Ishikawa (cell line): ENCODE data around the gene P2RX1.

Experiments used
- CEBPB ChIP-seq: IDR thresholded peaks from 2 replicates; pipeline ENCODE4 v1.6.1; 2012
- CREB1 ChIP-seq: IDR thresholded peaks from 2 replicates; pipeline ENCODE4 v1.6.1; 2012; ENCODE audit warnings: low read depth
- EGR1 ChIP-seq: IDR thresholded peaks from 2 replicates; pipeline ENCODE4 v1.6.1; 2012
- EP300 ChIP-seq: IDR thresholded peaks from 2 replicates; pipeline ENCODE4 v1.6.1; 2012; ENCODE audit warnings: borderline replicate concordance
- FOXM1 ChIP-seq: IDR thresholded peaks from 2 replicates; pipeline ENCODE4 v1.6.1; 2012; ENCODE audit warnings: low read depth, borderline replicate concordance
- MAX ChIP-seq: IDR thresholded peaks from 2 replicates; pipeline ENCODE4 v1.6.1; 2012
- NFIC ChIP-seq: IDR thresholded peaks from 2 replicates; pipeline ENCODE4 v1.6.1; 2012
- RAD21 ChIP-seq: IDR thresholded peaks from 2 replicates; pipeline ENCODE4 v1.6.1; 2012; ENCODE audit warnings: low read depth
- TAF1 ChIP-seq: IDR thresholded peaks from 2 replicates; pipeline ENCODE4 v1.6.1; 2012; ENCODE audit warnings: low read depth, mild to moderate bottlenecking
- TEAD4 ChIP-seq: IDR thresholded peaks from 2 replicates; pipeline ENCODE4 v1.6.1; 2012
- USF1 ChIP-seq: IDR thresholded peaks from 2 replicates; pipeline ENCODE4 v1.6.1; 2012
- YY1 ChIP-seq: IDR thresholded peaks from 2 replicates; pipeline ENCODE4 v1.6.1; 2012; ENCODE audit warnings: low read depth
- ZBTB7A ChIP-seq: IDR thresholded peaks from 2 replicates; pipeline ENCODE4 v1.6.1; 2012; ENCODE audit warnings: low read depth

- TF ChIP-seq USF1: no peak
- TF ChIP-seq EGR1: no peak
- TF ChIP-seq RAD21: no peak
- no peak for TF ChIP-seq MAX
- no peak for TF ChIP-seq EP300
- no peak for TF ChIP-seq FOXM1
- no peak for TF ChIP-seq TEAD4
- TF ChIP-seq TAF1: no peak
- no peak for TF ChIP-seq NFIC
- no peak for TF ChIP-seq CEBPB
- TF ChIP-seq YY1: no peak
- TF ChIP-seq CREB1: no peak
- TF ChIP-seq ZBTB7A: no peak
Measured at GRCh38 chr17:3959295-3959899, 43.1 kb upstream of the P2RX1 start.
